Duodenal mucosa (tissue), 2 donors: ENCODE results near the gene DGKA.
"Not testable (repeated sequence)": the region's sequence is repeated elsewhere in the genome, so short reads cannot be mapped to it uniquely, and the experiment has no call there.

Source experiments
- H3K27ac ChIP-seq: one replicate; pipeline ENCODE4 v1.7.0; 2013; ENCODE audit warnings: low read depth, low read length
- H3K27me3 ChIP-seq, 2 donors: one replicate each; pipeline ENCODE4 v1.7.0; 2013; ENCODE audit warnings: low read length in 2 of 2, control low read depth in 1 of 2; ENCODE audit not compliant: insufficient read depth in 2 of 2, control insufficient read depth in 1 of 2
- H3K36me3 ChIP-seq, 2 donors: one replicate each; pipeline ENCODE4 v1.7.0; 2013; ENCODE audit warnings: low read length in 2 of 2, control low read depth in 1 of 2; ENCODE audit not compliant: insufficient read depth in 2 of 2, control insufficient read depth in 1 of 2
- H3K4me1 ChIP-seq, 2 donors: one replicate each; pipeline ENCODE4 v1.7.0; 2013; ENCODE audit warnings: low read length in 2 of 2, control low read depth in 1 of 2; ENCODE audit not compliant: insufficient read depth in 2 of 2, control insufficient read depth in 1 of 2
- H3K4me3 ChIP-seq, 2 donors: one replicate each; pipeline ENCODE4 v1.7.0; 2013; ENCODE audit warnings: low read length in 2 of 2, low read depth in 1 of 2
- H3K9ac ChIP-seq, 2 donors: one replicate each; pipeline ENCODE4 v1.7.0; 2013; ENCODE audit warnings: low read length in 2 of 2, low read depth in 1 of 2
- H3K9me3 ChIP-seq, 2 donors: one replicate each; pipeline ENCODE4 v1.7.0; 2013; ENCODE audit warnings: low read length in 2 of 2, control low read depth in 1 of 2; ENCODE audit not compliant: control insufficient read depth in 1 of 2

Gene DGKA

GRCh38 chr12:55915482-55915859, 15.5 kb upstream of the DGKA start:
- H3K36me3 ChIP-seq, result peaks cover 8 to 20% of the 10 kb centered on the region in 2 donors
- no peaks in the 10 kb centered on the region for H3K27me3 ChIP-seq
- H3K27ac ChIP-seq, result no peak overlapping the region
- H3K4me1 ChIP-seq, result peaks cover 0 to 8% of the 10 kb centered on the region in 2 donors
- no peaks in the 10 kb centered on the region for H3K9me3 ChIP-seq
- H3K9ac ChIP-seq, result no peak overlapping the region
- H3K4me3 ChIP-seq, result no peak overlapping the region

GRCh38 chr12:55919032-55919431, 11.9 kb upstream of the DGKA start:
- H3K36me3 ChIP-seq, result peaks cover 5 to 22% of the 10 kb centered on the region in 2 donors
- H3K9me3 ChIP-seq, H3K9ac ChIP-seq, H3K27me3 ChIP-seq, H3K4me1 ChIP-seq, H3K27ac ChIP-seq, H3K4me3 ChIP-seq: not testable (repeated sequence)

GRCh38 chr12:55922126-55922525, 8.8 kb upstream of the DGKA start:
- Histone ChIP-seq H3K4me1 (peaks cover 11 to 13% of the 10 kb centered on the region in 2 donors), H3K9me3 (no peaks in the 10 kb centered on the region), H3K27ac (no peak overlapping the region), H3K4me3 (no peak overlapping the region), H3K36me3 (peaks cover 0 to 25% of the 10 kb centered on the region in 2 donors), H3K9ac (no peak overlapping the region), H3K27me3 (no peaks in the 10 kb centered on the region)

GRCh38 chr12:55923648-55924047, 7.3 kb upstream of the DGKA start:
- H3K36me3 ChIP-seq, result peaks cover 0 to 25% of the 10 kb centered on the region in 2 donors
- H3K9ac ChIP-seq, H3K9me3 ChIP-seq, H3K4me3 ChIP-seq, H3K27ac ChIP-seq, H3K27me3 ChIP-seq: not testable (repeated sequence)
- peaks cover 12 to 13% of the 10 kb centered on the region in 2 donors for H3K4me1 ChIP-seq

GRCh38 chr12:55925371-55925770, 5.6 kb upstream of the DGKA start:
- Histone ChIP-seq H3K4me3 (no peak overlapping the region), H3K9me3 (no peaks in the 10 kb centered on the region), H3K36me3 (peaks cover 0 to 23% of the 10 kb centered on the region in 2 donors), H3K4me1 (peaks cover 24 to 27% of the 10 kb centered on the region in 2 donors), H3K27me3 (no peaks in the 10 kb centered on the region), H3K9ac (no peak overlapping the region), H3K27ac (no peak overlapping the region)

- Histone ChIP-seq H3K9me3 (no peaks in the 10 kb centered on the region), H3K36me3 (peaks cover 0 to 23% of the 10 kb centered on the region in 2 donors), H3K27me3 (no peaks in the 10 kb centered on the region), H3K27ac (no peak overlapping the region), H3K9ac (peak overlapping the region; percentile 98 to 100), H3K4me1 (peaks cover 31 to 33% of the 10 kb centered on the region in 2 donors), H3K4me3 (peak overlapping the region; percentile 93 to 100)
Observed at GRCh38 chr12:55925870-55926737, 4.9 kb upstream of the DGKA start.

GRCh38 chr12:55926738-55927587, 4.0 kb upstream of the DGKA start:
- Histone ChIP-seq H3K27me3 (no peaks in the 10 kb centered on the region), H3K36me3 (peaks cover 0 to 20% of the 10 kb centered on the region in 2 donors), H3K9me3 (no peaks in the 10 kb centered on the region), H3K9ac (peak overlapping the region; percentile 98 to 100), H3K4me3 (peak overlapping the region; percentile 93 to 100), H3K4me1 (peaks cover 33 to 39% of the 10 kb centered on the region in 2 donors), H3K27ac (peak overlapping the region; percentile 98)

GRCh38 chr12:55927588-55928502, 3.1 kb upstream of the DGKA start, which contains the start of gene PYM1:
TSS of gene PYM1 (minus strand) at chr12:55927894. CDS start at chr12:55927761, 133 bp downstream.
- Histone ChIP-seq H3K9ac (peak within 1 kb of the TSS; percentile 98 to 100), H3K9me3 (no peaks in the 10 kb centered on the region), H3K27me3 (no peaks in the 10 kb centered on the region), H3K36me3 (peaks cover 0 to 11% of the 10 kb centered on the region in 2 donors), H3K4me3 (peak within 1 kb of the TSS; percentile 93 to 100), H3K27ac (peak within 1 kb of the TSS; percentile 98), H3K4me1 (peaks cover 37 to 40% of the 10 kb centered on the region in 2 donors)

- Histone ChIP-seq H3K36me3 (peaks cover 0 to 8% of the 10 kb centered on the region in 2 donors), H3K4me1 (peaks cover 50 to 54% of the 10 kb centered on the region in 2 donors), H3K9me3 (no peaks in the 10 kb centered on the region), H3K27me3 (no peaks in the 10 kb centered on the region), H3K9ac (peak overlapping the region; percentile 47 to 55), H3K27ac (peak overlapping the region; percentile 46), H3K4me3 (peak overlapping the region; percentile 30 to 37)
Observed at GRCh38 chr12:55929306-55929791, 1.6 kb upstream of the DGKA start.
